Osteoblast (primary cell): ENCODE results near the gene TPRG1L. TPM values are rescaled to one million over a fixed set of nuclear protein-coding genes. Genes with fewer than 3 reads are reported as not detected.

ENCODE experiments used
- DNase-seq: peaks from one replicate; pipeline ENCODE4 v3.0.0; 2011; ENCODE audit warnings: low spot score, mixed read lengths; ENCODE audit not compliant: insufficient read length; ENCODE audit errors: missing footprints
- H2AFZ ChIP-seq: 2 replicates; pipeline ENCODE4 v1.6.0; 2011; ENCODE audit warnings: mild to moderate bottlenecking, low read length
- H3K27ac ChIP-seq: 2 replicates; pipeline ENCODE4 v1.5.1; 2011; ENCODE audit warnings: mild to moderate bottlenecking, low read depth, low read length, moderate library complexity
- H3K27me3 ChIP-seq: 2 replicates; pipeline ENCODE4 v1.6.0; 2012; ENCODE audit warnings: mild to moderate bottlenecking, control low read depth, inconsistent platforms, low read length, moderate library complexity; ENCODE audit not compliant: insufficient read depth
- H3K36me3 ChIP-seq: 2 replicates; pipeline ENCODE4 v1.5.1; 2011; ENCODE audit warnings: mild to moderate bottlenecking, low read length, control low read depth, moderate library complexity; ENCODE audit not compliant: insufficient read depth
- H3K4me1 ChIP-seq: 2 replicates; pipeline ENCODE4 v1.5.1; 2011; ENCODE audit warnings: mild to moderate bottlenecking, low read length, control low read depth, moderate library complexity; ENCODE audit not compliant: insufficient read depth
- H3K4me2 ChIP-seq: 2 replicates; pipeline ENCODE4 v1.6.0; 2011; ENCODE audit warnings: mild to moderate bottlenecking, low read length; ENCODE audit not compliant: insufficient read depth
- H3K4me3 ChIP-seq: fragments of 200-600 bp; sonication (generic); 3 replicates; pipeline ENCODE4 v1.5.1; 2012; ENCODE audit warnings: mild to moderate bottlenecking, low read length, inconsistent platforms; ENCODE audit not compliant: insufficient read depth
- H3K79me2 ChIP-seq: 2 replicates; pipeline ENCODE4 v1.6.0; 2012; ENCODE audit warnings: mild to moderate bottlenecking, low read length, control low read depth, inconsistent platforms; ENCODE audit not compliant: insufficient read depth
- H3K9me3 ChIP-seq: 2 replicates; pipeline ENCODE4 v1.5.1; 2011; ENCODE audit warnings: low read depth, low read length, control low read depth
- H4K20me1 ChIP-seq: 2 replicates; pipeline ENCODE4 v1.6.0; 2012; ENCODE audit warnings: mild to moderate bottlenecking, low read length, control low read depth; ENCODE audit not compliant: insufficient read depth
- total RNA-seq: library from RNA; depleted of rRNA; stranded (reverse); fragments of >200 nt; gene quantifications from 2 replicates; pipeline ENCODE4 v1.2.3, GENCODE V29; 2012
- TF ChIP-seq, protein P1 (sequence below): IDR thresholded peaks from 2 replicates; pipeline ENCODE4 v1.5.1; 2011; ENCODE audit warnings: mild to moderate bottlenecking, low read depth, low read length, moderate library complexity; ENCODE audit errors: extremely low read depth

Gene TPRG1L
- total RNA-seq, 1 donor = 35.8 TPM

DNA sequence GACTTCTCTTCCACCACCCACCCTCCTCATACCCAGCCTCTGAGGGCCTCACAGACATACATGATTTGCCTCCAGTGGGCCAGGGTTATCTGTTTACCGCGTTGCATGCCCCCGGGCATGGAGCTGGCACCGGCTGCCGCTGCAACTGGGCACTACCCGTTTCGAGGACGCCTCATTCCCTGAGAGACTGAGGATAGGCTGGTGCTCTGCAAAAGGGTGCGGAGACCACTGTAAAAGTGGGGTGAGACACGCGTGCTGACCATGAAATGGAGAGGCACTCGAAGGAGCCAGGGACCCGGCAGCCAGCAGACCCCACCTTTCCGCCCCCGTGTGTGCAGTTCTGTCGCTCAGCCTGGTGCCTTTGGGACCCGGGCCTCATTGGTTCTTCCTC is 48.2 kb downstream of the TPRG1L start:
- H2AFZ ChIP-seq = no peak overlapping the region
- no peaks in the 10 kb centered on the region for H3K27me3 ChIP-seq
- H4K20me1 ChIP-seq = no peaks in the 10 kb centered on the region
- H3K27ac ChIP-seq = no peak overlapping the region
- no peaks in the 10 kb centered on the region for H3K36me3 ChIP-seq
- no peak overlapping the region for H3K4me3 ChIP-seq
- no peak overlapping the region for H3K4me2 ChIP-seq
- no peaks in the 10 kb centered on the region for H3K4me1 ChIP-seq
- H3K9me3 ChIP-seq = no peaks in the 10 kb centered on the region
- TF ChIP-seq, protein P1, sequence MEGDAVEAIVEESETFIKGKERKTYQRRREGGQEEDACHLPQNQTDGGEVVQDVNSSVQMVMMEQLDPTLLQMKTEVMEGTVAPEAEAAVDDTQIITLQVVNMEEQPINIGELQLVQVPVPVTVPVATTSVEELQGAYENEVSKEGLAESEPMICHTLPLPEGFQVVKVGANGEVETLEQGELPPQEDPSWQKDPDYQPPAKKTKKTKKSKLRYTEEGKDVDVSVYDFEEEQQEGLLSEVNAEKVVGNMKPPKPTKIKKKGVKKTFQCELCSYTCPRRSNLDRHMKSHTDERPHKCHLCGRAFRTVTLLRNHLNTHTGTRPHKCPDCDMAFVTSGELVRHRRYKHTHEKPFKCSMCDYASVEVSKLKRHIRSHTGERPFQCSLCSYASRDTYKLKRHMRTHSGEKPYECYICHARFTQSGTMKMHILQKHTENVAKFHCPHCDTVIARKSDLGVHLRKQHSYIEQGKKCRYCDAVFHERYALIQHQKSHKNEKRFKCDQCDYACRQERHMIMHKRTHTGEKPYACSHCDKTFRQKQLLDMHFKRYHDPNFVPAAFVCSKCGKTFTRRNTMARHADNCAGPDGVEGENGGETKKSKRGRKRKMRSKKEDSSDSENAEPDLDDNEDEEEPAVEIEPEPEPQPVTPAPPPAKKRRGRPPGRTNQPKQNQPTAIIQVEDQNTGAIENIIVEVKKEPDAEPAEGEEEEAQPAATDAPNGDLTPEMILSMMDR = no peak
- DNase-seq = no peak
- H3K79me2 ChIP-seq = no peaks in the 10 kb centered on the region

DNA sequence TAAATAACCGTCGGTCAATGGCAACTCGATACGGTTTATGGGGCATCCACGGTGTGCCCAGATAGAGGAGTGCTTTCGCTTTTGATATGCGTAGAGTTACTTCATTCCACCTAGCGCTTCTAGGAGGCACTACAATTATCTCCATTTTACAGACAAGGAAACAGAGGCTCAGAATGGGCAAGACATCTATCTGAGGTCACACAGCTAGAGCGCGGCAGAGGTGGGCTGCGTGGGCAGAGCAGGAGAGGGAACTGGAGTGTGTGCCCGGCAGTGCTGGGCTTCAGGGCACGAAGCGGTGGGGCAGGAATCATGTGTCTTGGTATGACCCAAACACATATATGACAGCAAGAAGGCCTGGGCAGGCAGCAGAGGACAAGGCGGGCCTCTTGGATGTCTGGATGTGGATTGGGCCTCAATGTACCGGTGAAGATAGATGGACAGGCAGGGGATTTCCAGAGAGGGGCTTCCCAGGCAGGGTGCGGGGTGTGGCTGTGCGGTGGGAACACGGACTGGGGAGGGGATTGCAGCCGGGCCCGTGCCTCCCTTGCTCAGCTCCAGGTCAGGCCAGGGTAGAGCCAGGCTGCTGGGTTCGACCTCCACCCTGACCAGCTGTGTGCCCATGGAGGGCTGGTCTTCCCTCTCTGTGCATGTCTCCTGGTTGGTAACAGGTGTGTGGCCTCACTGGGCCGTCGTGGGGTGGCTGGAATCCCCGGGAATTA is 48.7 kb downstream of the TPRG1L start:
- H3K27ac ChIP-seq = no peak overlapping the region
- H3K9me3 ChIP-seq = no peaks in the 10 kb centered on the region
- H3K27me3 ChIP-seq = no peaks in the 10 kb centered on the region
- TF ChIP-seq, protein P1 = no peak
- no peak overlapping the region for H2AFZ ChIP-seq
- no peak overlapping the region for H3K4me3 ChIP-seq
- DNase-seq = no peak
- no peak overlapping the region for H3K4me2 ChIP-seq
- no peaks in the 10 kb centered on the region for H3K79me2 ChIP-seq
- no peaks in the 10 kb centered on the region for H3K36me3 ChIP-seq
- H3K4me1 ChIP-seq = no peaks in the 10 kb centered on the region
- H4K20me1 ChIP-seq = no peaks in the 10 kb centered on the region

DNA sequence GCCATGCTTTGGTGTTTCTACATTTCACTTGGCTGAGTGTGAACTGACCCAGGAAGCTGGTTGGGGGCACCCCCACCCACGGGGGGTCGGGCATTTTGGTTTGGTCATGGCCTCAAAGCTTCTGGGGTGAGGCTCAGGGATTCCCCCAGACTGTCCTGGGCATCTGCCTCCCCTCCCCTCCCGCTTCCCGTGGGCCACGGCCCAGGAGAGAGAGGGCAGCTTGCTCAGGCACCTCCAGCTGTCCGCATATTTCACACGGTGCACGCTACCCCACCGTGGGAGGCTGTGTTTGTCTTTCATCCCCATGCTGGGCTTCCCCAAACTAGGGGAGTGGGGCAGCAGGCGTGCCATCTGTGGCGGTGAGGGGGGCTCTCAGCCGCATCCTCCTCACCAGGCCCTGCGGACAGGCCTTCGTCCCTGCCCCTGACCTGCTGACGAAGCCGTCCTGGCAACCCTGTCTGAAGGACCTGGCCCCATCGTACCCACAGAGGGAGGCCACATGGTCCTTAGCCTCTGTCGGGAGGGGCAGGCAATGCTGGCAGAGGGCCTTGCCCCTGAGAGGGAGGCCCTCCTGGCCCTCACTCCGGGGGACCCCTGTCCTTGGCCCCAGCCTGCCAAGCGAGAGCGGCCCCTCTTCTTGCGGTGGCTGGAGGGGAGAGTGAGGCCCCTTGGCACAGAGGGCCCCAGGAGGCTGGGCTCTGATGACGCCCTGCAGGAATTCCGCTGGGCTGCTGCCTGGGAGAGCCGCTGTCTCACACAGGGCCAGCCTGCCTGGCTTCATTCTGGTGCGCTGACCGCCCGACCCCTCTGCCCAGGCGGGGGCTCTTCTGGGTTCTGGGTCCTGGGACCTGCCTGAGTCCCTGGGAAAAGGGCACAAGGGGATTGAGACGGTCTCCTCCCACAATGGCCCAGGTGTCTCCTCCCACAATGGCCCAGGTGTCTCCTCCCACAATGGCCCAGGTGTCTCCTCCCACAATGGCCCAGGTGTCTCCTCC is 49.6 kb downstream of the TPRG1L start:
- Histone ChIP-seq H3K4me3 (no peak overlapping the region), H3K79me2 (no peaks in the 10 kb centered on the region), H3K4me1 (no peaks in the 10 kb centered on the region), H3K27ac (no peak overlapping the region), H3K9me3 (no peaks in the 10 kb centered on the region), H3K36me3 (no peaks in the 10 kb centered on the region), H3K4me2 (no peak overlapping the region), H2AFZ (no peak overlapping the region), H3K27me3 (no peaks in the 10 kb centered on the region), H4K20me1 (no peaks in the 10 kb centered on the region)
- DNase-seq = no peak
- TF ChIP-seq, protein P1 = no peak

DNA sequence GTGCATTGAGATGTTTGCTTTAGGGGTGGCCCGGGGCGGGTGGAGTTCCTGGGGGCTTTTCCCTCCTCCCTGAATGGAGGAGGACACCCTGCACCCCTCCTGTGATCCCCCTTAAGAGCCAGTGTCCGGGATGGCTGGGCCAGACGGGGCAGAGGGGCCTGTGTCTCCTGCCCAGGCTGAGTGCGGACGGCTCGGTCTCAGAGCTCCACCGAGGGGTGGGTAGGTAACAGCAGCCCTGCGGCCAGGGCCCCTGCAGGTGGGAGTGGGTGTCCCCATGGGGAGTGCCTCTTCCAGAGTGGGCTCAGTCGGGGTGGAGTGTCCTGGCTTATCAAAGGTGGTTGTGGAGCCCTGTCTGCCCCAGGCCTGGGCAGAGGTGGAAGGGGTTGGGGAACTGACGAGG is 50.6 kb downstream of the TPRG1L start:
- Histone ChIP-seq H3K27ac (no peak overlapping the region), H4K20me1 (no peaks in the 10 kb centered on the region), H3K36me3 (no peaks in the 10 kb centered on the region), H2AFZ (no peak overlapping the region), H3K4me1 (no peaks in the 10 kb centered on the region), H3K4me2 (no peak overlapping the region), H3K27me3 (no peaks in the 10 kb centered on the region), H3K4me3 (no peak overlapping the region), H3K9me3 (no peaks in the 10 kb centered on the region), H3K79me2 (no peaks in the 10 kb centered on the region)
- no peak for DNase-seq
- TF ChIP-seq, protein P1 = no peak
